ENCODE measurements around the gene ANTXR2. TPM values are rescaled to one million over a fixed set of nuclear protein-coding genes. Genes with fewer than 3 reads are reported as not detected.

Gene ANTXR2
- total RNA-seq, 2 experiments from 2014 or later: 15.3 to 16.7 TPM

DNA sequence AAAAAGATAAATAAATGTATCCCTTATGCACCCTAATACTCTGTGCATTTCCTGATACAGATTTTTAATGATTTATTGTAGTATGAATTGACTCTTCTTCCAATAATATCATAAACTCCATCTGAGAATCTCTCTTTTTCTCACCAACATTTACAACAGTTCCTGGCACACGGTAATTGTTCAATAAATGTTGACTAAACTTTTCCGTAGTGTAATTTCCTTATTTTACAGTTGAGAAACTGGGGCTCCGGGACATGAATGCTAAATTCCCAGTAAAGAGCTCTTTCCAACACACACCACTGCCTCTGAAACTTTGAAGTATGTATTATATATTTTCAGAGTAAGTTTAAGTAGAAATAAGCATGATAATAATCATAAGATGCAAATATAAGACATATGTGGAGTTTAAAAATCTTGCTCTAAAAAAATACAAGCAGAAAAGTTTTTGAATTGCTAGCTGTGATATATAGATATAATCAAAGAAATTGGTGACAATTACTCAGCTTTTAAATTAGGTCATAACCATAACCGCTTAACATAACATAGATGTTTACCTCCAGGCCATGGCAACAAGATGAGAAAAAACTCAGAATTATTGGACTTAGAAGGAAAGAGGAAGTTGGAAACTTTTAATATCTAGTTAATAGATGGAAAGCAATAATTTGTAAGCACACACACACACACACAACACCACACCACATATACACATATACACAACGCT, 28.2 kb upstream of the ANTXR2 start:
- Mint-ChIP-seq H3K27me3 (peaks cover 5% of the 10 kb centered on the region), H3K27ac (no peak overlapping the region), H3K36me3 (ENCODE audit: low read depth) (peaks cover under 1% of the 10 kb centered on the region), H3K4me1 (ENCODE audit: low read depth) (no peaks in the 10 kb centered on the region), H3K9me3 (peaks cover 3% of the 10 kb centered on the region), H3K4me3 (no peak overlapping the region)
- peak in 3 of 14 experiments; percentile 7 to 40 (median 22) for DNase-seq
- no peak overlapping the region for H3K4me3 ChIP-seq (ENCODE audit: low read length)
- ChIA-PET POLR2A (no interaction called here), CTCF (interaction anchor here (0.5 to 1.5 kb wide), 2 partner anchors 101 to 414 kb away, joined by 3 to 4 read pairs; no protein-coding TSS in a partner anchor)
- no peaks in the 10 kb centered on the region for H3K36me3 ChIP-seq (ENCODE audit: insufficient read depth, low read length)
- TF ChIP-seq, protein P1, sequence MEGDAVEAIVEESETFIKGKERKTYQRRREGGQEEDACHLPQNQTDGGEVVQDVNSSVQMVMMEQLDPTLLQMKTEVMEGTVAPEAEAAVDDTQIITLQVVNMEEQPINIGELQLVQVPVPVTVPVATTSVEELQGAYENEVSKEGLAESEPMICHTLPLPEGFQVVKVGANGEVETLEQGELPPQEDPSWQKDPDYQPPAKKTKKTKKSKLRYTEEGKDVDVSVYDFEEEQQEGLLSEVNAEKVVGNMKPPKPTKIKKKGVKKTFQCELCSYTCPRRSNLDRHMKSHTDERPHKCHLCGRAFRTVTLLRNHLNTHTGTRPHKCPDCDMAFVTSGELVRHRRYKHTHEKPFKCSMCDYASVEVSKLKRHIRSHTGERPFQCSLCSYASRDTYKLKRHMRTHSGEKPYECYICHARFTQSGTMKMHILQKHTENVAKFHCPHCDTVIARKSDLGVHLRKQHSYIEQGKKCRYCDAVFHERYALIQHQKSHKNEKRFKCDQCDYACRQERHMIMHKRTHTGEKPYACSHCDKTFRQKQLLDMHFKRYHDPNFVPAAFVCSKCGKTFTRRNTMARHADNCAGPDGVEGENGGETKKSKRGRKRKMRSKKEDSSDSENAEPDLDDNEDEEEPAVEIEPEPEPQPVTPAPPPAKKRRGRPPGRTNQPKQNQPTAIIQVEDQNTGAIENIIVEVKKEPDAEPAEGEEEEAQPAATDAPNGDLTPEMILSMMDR (IDR thresholded peaks at IDR 0.05): no peak
- H3K27me3 ChIP-seq (ENCODE audit: control insufficient read depth in 1 of 2, insufficient read depth in 2 of 2, low read length in 2 of 2): no peaks in the 10 kb centered on the region
- no peaks in the 10 kb centered on the region for H3K4me1 ChIP-seq (ENCODE audit: insufficient read depth, low read length)
- no peaks in the 10 kb centered on the region for H3K9me3 ChIP-seq (ENCODE audit: control insufficient read depth in 1 of 2, insufficient read depth in 1 of 2, low read length in 2 of 2)
- no peak for ATAC-seq (ENCODE audit: poor library complexity)
- intact Hi-C loops (cut with DNase I, micrococcal nuclease): no loop called here
- no peak overlapping the region for H3K27ac ChIP-seq (ENCODE audit: low read depth in 1 of 2, low read length in 2 of 2)

DNA sequence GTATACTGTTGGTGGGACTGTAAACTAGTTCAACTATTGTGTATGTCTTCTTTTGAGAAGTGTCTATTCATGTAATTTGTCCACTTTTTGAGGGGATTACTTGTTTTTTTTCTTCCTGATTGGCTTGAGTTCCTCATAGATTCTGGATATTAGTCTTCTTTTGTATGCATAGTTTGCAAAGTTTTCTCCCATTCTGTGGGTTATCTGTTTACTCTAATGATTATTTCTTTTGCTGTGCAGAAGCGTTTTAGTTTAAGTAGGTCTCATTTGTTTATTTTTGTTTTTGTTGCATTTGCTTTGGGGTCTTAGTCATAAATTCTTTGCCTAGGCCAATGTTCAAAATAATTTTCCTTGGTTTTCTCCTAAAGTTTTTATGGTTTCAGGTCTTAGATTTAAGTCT, 26.6 kb upstream of the ANTXR2 start:
- Mint-ChIP-seq H3K4me1 (ENCODE audit: low read depth) (no peaks in the 10 kb centered on the region), H3K9me3 (no peaks in the 10 kb centered on the region), H3K4me3 (no peak overlapping the region), H3K27me3 (peaks cover 5% of the 10 kb centered on the region), H3K36me3 (ENCODE audit: low read depth) (no peaks in the 10 kb centered on the region), H3K27ac (no peak overlapping the region)
- Histone ChIP-seq H3K4me1 (ENCODE audit: insufficient read depth, low read length) (no peaks in the 10 kb centered on the region), H3K36me3 (ENCODE audit: insufficient read depth, low read length) (no peaks in the 10 kb centered on the region), H3K9me3 (ENCODE audit: control insufficient read depth in 1 of 2, insufficient read depth in 1 of 2, low read length in 2 of 2) (no peaks in the 10 kb centered on the region), H3K27me3 (ENCODE audit: control insufficient read depth in 1 of 2, insufficient read depth in 2 of 2, low read length in 2 of 2) (no peaks in the 10 kb centered on the region), H3K4me3 (ENCODE audit: low read length) (no peak overlapping the region), H3K27ac (ENCODE audit: low read depth in 1 of 2, low read length in 2 of 2) (no peak overlapping the region)
- POLR2A ChIA-PET: interaction anchor here (0.7 kb wide), 1 partner anchor 73 kb away, joined by 3 read pairs; no protein-coding TSS in a partner anchor
- DNase-seq (no peak), ATAC-seq (ENCODE audit: poor library complexity) (no peak)
- intact Hi-C loops (cut with DNase I, micrococcal nuclease): no loop called here
- TF ChIP-seq, protein P1 (IDR thresholded peaks at IDR 0.05): no peak
- CTCF ChIA-PET: no interaction called here

DNA sequence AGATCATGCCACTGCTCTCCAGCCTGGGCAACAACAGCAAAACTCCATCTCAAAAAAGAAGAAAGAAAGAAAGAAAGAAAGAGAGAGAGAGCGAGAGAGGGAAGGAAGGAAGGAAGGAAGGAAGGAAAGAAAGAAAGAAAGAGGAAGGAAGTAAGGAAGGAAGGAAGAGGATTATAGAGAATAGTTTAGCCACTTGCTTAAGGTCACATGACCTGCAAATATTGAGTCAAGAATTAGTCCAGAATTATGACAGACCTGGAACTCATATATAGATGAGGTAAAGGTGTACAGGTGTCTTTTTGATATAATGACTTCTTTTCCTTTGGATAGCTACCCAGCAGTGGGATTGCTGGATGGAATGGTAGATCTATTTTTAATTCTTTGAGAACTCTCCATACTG, 25.6 kb upstream of the ANTXR2 start:
- TF ChIP-seq, protein P1 (IDR thresholded peaks at IDR 0.05): no peak
- no peaks in the 10 kb centered on the region for H3K9me3 ChIP-seq (ENCODE audit: control insufficient read depth in 1 of 2, insufficient read depth in 1 of 2, low read length in 2 of 2)
- no peak for DNase-seq
- H3K36me3 Mint-ChIP-seq (ENCODE audit: low read depth): no peaks in the 10 kb centered on the region
- ChIA-PET POLR2A (interaction anchor here (0.7 kb wide), 1 partner anchor 74 kb away, joined by 3 read pairs; no protein-coding TSS in a partner anchor), CTCF (no interaction called here)
- H3K4me1 Mint-ChIP-seq (ENCODE audit: low read depth): no peaks in the 10 kb centered on the region
- no peak overlapping the region for H3K4me3 Mint-ChIP-seq
- no peaks in the 10 kb centered on the region for H3K36me3 ChIP-seq (ENCODE audit: insufficient read depth, low read length)
- no peak overlapping the region for H3K27ac ChIP-seq (ENCODE audit: low read depth in 1 of 2, low read length in 2 of 2)
- ATAC-seq (ENCODE audit: poor library complexity): no peak
- H3K4me3 ChIP-seq (ENCODE audit: low read length): no peak overlapping the region
- H3K27me3 ChIP-seq (ENCODE audit: control insufficient read depth in 1 of 2, insufficient read depth in 2 of 2, low read length in 2 of 2): no peaks in the 10 kb centered on the region
- no peak overlapping the region for H3K27ac Mint-ChIP-seq
- H3K9me3 Mint-ChIP-seq: no peaks in the 10 kb centered on the region
- no peaks in the 10 kb centered on the region for H3K4me1 ChIP-seq (ENCODE audit: insufficient read depth, low read length)
- peaks cover 5% of the 10 kb centered on the region for H3K27me3 Mint-ChIP-seq
- intact Hi-C loops (cut with DNase I, micrococcal nuclease): no loop called here

Measured in CD4-positive, alpha-beta T cell (primary cell).